Transverse colon (tissue), 3 donors: ENCODE results near the gene CHIT1.

ENCODE experiments used
- CTCF ChIP-seq, 5 experiments: fragments of 200-600 bp in 3 of 5; fragments of 450-650 bp in 2 of 5; sonication (generic) in 3 of 5; IDR thresholded peaks; 1 replicate in 2 of 5; 2 replicates in 3 of 5; pipeline ENCODE4 v1.5.1; 2016 to 2017; ENCODE audit warnings: antibody characterized with exemption in 5 of 5, inconsistent platforms in 3 of 5, mild to moderate bottlenecking in 2 of 5, moderate library complexity in 1 of 5
- EP300 ChIP-seq: sonication (generic); formaldehyde crosslinking; IDR thresholded peaks from one replicate; pipeline ENCODE4 v1.6.1; 2017; ENCODE audit warnings: antibody characterized with exemption, low read depth
- POLR2A ChIP-seq: fragments of 450-650 bp; IDR thresholded peaks from one replicate; pipeline ENCODE4 v1.6.1; 2016; ENCODE audit warnings: antibody characterized with exemption, mild to moderate bottlenecking, moderate library complexity

- TF ChIP-seq POLR2A: no peak
- TF ChIP-seq CTCF (IDR thresholded peaks at IDR 0.05): no peak
- no peak for TF ChIP-seq EP300
Observed at GRCh38 chr1:203238535-203238934, 9.1 kb upstream of the CHIT1 start.
